ENCODE data around the gene GNPTAB. TPM values are rescaled to one million over a fixed set of nuclear protein-coding genes. Genes with fewer than 3 reads are reported as not detected.
A peak's percentile ranks its signal among the peaks of the same experiment; 100 is the strongest.

Gene GNPTAB
- total RNA-seq, 3 donors from 2014 or later (not counting 1 experiment from before 2014, with no cell fraction given), result 260 to 285 (median 262) TPM

GRCh38 chr12:101779626-101780025 lies 51.1 kb downstream of the GNPTAB start:
- intact Hi-C loops (cut with micrococcal nuclease), result no loop called here
- H3K27me3 ChIP-seq (ENCODE audit: control insufficient read depth, insufficient read depth, low read length), result no peaks in the 10 kb centered on the region
- H3K9me3 ChIP-seq (ENCODE audit: control insufficient read depth, insufficient read depth, low read length), result no peaks in the 10 kb centered on the region
- Mint-ChIP-seq H3K9me3 (no peaks in the 10 kb centered on the region), H3K4me1 (peaks cover 33 to 60% of the 10 kb centered on the region in 2 donors), H3K27me3 (ENCODE audit: low read depth in 2 of 2) (no peaks in the 10 kb centered on the region), H3K36me3 (no peaks in the 10 kb centered on the region), H3K27ac (peak overlapping the region in 1 of 2 donors; percentile 50), H3K4me3 (no peak overlapping the region)
- ATAC-seq (no peak), DNase-seq (no peak)
- H3K4me1 ChIP-seq (ENCODE audit: control insufficient read depth, insufficient read depth, low read length), result peaks cover 11% of the 10 kb centered on the region
- H3K27ac ChIP-seq (ENCODE audit: low read length), result no peak overlapping the region
- H3K4me3 ChIP-seq (ENCODE audit: low read length), result no peak overlapping the region
- TF ChIP-seq CTCF (IDR thresholded peaks at IDR 0.05), result no peak
- WGBS (ENCODE audit: insufficient coverage), result 98% methylated on average over 6 of the region's 6 CpGs
- peaks cover 56% of the 10 kb centered on the region for H3K36me3 ChIP-seq (ENCODE audit: control insufficient read depth, insufficient read depth, low read length)

GRCh38 chr12:101779200-101779599 lies 51.6 kb downstream of the GNPTAB start:
- DNase-seq (no peak), ATAC-seq (no peak)
- Histone ChIP-seq H3K4me1 (ENCODE audit: control insufficient read depth, insufficient read depth, low read length) (peaks cover 11% of the 10 kb centered on the region), H3K36me3 (ENCODE audit: control insufficient read depth, insufficient read depth, low read length) (peaks cover 56% of the 10 kb centered on the region), H3K4me3 (ENCODE audit: low read length) (no peak overlapping the region), H3K27me3 (ENCODE audit: control insufficient read depth, insufficient read depth, low read length) (no peaks in the 10 kb centered on the region), H3K9me3 (ENCODE audit: control insufficient read depth, insufficient read depth, low read length) (no peaks in the 10 kb centered on the region), H3K27ac (ENCODE audit: low read length) (no peak overlapping the region)
- intact Hi-C loops (cut with micrococcal nuclease), result no loop called here
- Mint-ChIP-seq H3K27me3 (ENCODE audit: low read depth in 2 of 2) (no peaks in the 10 kb centered on the region), H3K36me3 (no peaks in the 10 kb centered on the region), H3K4me3 (no peak overlapping the region), H3K27ac (peak overlapping the region; percentile 50 to 54), H3K9me3 (no peaks in the 10 kb centered on the region), H3K4me1 (peaks cover 33 to 56% of the 10 kb centered on the region in 2 donors)
- TF ChIP-seq CTCF (IDR thresholded peaks at IDR 0.05), result no peak
- 97% methylated on average over 2 of the region's 3 CpGs for WGBS (ENCODE audit: insufficient coverage)

GRCh38 chr12:101777978-101778377 lies 52.8 kb downstream of the GNPTAB start:
- intact Hi-C loops (cut with micrococcal nuclease), result no loop called here
- ATAC-seq (no peak), DNase-seq (no peak)
- H3K27ac ChIP-seq (ENCODE audit: low read length), result no peak overlapping the region
- no peak overlapping the region for H3K4me3 ChIP-seq (ENCODE audit: low read length)
- H3K27me3 Mint-ChIP-seq (ENCODE audit: low read depth in 2 of 2), result no peaks in the 10 kb centered on the region
- 44% methylated on average over 2 of the region's 4 CpGs for WGBS (ENCODE audit: insufficient coverage)
- no peaks in the 10 kb centered on the region for H3K27me3 ChIP-seq (ENCODE audit: control insufficient read depth, insufficient read depth, low read length)
- no peak overlapping the region for H3K4me3 Mint-ChIP-seq
- no peaks in the 10 kb centered on the region for H3K36me3 Mint-ChIP-seq
- TF ChIP-seq CTCF (IDR thresholded peaks at IDR 0.05), result no peak
- H3K36me3 ChIP-seq (ENCODE audit: control insufficient read depth, insufficient read depth, low read length), result peaks cover 51% of the 10 kb centered on the region
- no peaks in the 10 kb centered on the region for H3K9me3 ChIP-seq (ENCODE audit: control insufficient read depth, insufficient read depth, low read length)
- H3K27ac Mint-ChIP-seq, result peak overlapping the region; percentile 42 to 65
- H3K4me1 ChIP-seq (ENCODE audit: control insufficient read depth, insufficient read depth, low read length), result peaks cover 8% of the 10 kb centered on the region
- H3K4me1 Mint-ChIP-seq, result peaks cover 40 to 57% of the 10 kb centered on the region in 2 donors
- H3K9me3 Mint-ChIP-seq, result no peaks in the 10 kb centered on the region

- Histone ChIP-seq H3K27ac (ENCODE audit: low read length) (no peak overlapping the region), H3K4me1 (ENCODE audit: control insufficient read depth, insufficient read depth, low read length) (peaks cover 7% of the 10 kb centered on the region), H3K4me3 (ENCODE audit: low read length) (no peak overlapping the region), H3K9me3 (ENCODE audit: control insufficient read depth, insufficient read depth, low read length) (no peaks in the 10 kb centered on the region), H3K36me3 (ENCODE audit: control insufficient read depth, insufficient read depth, low read length) (peaks cover 47% of the 10 kb centered on the region), H3K27me3 (ENCODE audit: control insufficient read depth, insufficient read depth, low read length) (no peaks in the 10 kb centered on the region)
- DNase-seq (no peak), ATAC-seq (no peak)
- intact Hi-C loops (cut with micrococcal nuclease), result no loop called here
- Mint-ChIP-seq H3K27me3 (ENCODE audit: low read depth in 2 of 2) (no peaks in the 10 kb centered on the region), H3K4me1 (peaks cover 35 to 53% of the 10 kb centered on the region in 2 donors), H3K9me3 (no peaks in the 10 kb centered on the region), H3K4me3 (no peak overlapping the region), H3K36me3 (no peaks in the 10 kb centered on the region), H3K27ac (peak overlapping the region; percentile 42 to 65)
- TF ChIP-seq CTCF (IDR thresholded peaks at IDR 0.05), result no peak
- WGBS (ENCODE audit: insufficient coverage), result 60% methylated on average over 3 of the region's 3 CpGs
These were observed 53.3 kb downstream of the GNPTAB start for GRCh38 chr12:101777485-101777884.
